ENCODE results near the gene KMO. TPM values are rescaled to one million over a fixed set of nuclear protein-coding genes. Genes with fewer than 3 reads are reported as not detected.

Gene KMO
- polyA plus RNA-seq (2012; ENCODE audit: missing spikeins), result 2.7 TPM

- FAIRE-seq, result no peak
- no peak for TF ChIP-seq TAF1 (IDR thresholded peaks at IDR 0.05; ENCODE audit: borderline replicate concordance, low read depth, low read length)
- no peak for TF ChIP-seq POLR2AphosphoS5 (IDR thresholded peaks at IDR 0.05; ENCODE audit: low read depth, low read length)
- TF ChIP-seq POLR2A (IDR thresholded peaks at IDR 0.05; ENCODE audit: low read depth, low read length), result no peak
- no peak for DNase-seq (ENCODE audit: insufficient read length)
Observed at GRCh38 chr1:241532162-241532531, at the start of gene KMO. Gene KMO (plus strand): TSS chr1:241532378. CDS start chr1:241532445, 67 bp downstream.

DNA sequence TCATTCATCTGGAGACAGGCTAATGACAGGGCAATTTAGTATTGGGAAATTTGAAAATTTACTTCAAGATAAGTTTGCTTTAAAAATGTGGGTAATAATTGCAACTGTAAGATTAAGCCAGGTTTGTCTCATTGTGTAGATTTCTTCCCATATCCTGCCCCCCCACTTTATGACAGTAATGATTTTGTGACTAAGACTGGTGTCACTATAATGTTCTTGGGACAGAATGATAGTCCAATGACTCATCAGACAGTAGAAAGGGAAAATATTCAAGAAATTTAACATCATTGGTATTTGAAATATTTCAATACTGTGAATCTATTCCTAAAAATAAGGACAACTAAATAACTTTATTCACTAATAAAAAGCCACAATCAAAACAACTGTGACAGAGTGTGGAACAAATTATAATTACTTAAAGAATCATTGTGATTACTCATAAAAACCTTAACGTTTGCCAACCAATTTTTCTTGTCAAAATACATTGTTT lies 49.4 kb upstream of the KMO start:
- no peak for FAIRE-seq
- no peak for TF ChIP-seq TAF1 (IDR thresholded peaks at IDR 0.05; ENCODE audit: borderline replicate concordance, low read depth, low read length)
- no peak for TF ChIP-seq POLR2AphosphoS5 (IDR thresholded peaks at IDR 0.05; ENCODE audit: low read depth, low read length)
- no peak for TF ChIP-seq POLR2A (IDR thresholded peaks at IDR 0.05; ENCODE audit: low read depth, low read length)
- no peak for DNase-seq (ENCODE audit: insufficient read length)

- no peak for DNase-seq (ENCODE audit: insufficient read length)
- FAIRE-seq, result peak; percentile 74
- TF ChIP-seq TAF1 (IDR thresholded peaks at IDR 0.05; ENCODE audit: borderline replicate concordance, low read depth, low read length) (no peak), POLR2A (IDR thresholded peaks at IDR 0.05; ENCODE audit: low read depth, low read length) (no peak), POLR2AphosphoS5 (IDR thresholded peaks at IDR 0.05; ENCODE audit: low read depth, low read length) (no peak)
Observed at GRCh38 chr1:241485145-241485544, 47.0 kb upstream of the KMO start.

GRCh38 chr1:241485554-241485992 lies 46.6 kb upstream of the KMO start:
- TF ChIP-seq POLR2A (IDR thresholded peaks at IDR 0.05; ENCODE audit: low read depth, low read length) (no peak), POLR2AphosphoS5 (IDR thresholded peaks at IDR 0.05; ENCODE audit: low read depth, low read length) (no peak), TAF1 (IDR thresholded peaks at IDR 0.05; ENCODE audit: borderline replicate concordance, low read depth, low read length) (no peak)
- DNase-seq (ENCODE audit: insufficient read length) (peak; percentile 5), FAIRE-seq (peak; percentile 92)

DNA sequence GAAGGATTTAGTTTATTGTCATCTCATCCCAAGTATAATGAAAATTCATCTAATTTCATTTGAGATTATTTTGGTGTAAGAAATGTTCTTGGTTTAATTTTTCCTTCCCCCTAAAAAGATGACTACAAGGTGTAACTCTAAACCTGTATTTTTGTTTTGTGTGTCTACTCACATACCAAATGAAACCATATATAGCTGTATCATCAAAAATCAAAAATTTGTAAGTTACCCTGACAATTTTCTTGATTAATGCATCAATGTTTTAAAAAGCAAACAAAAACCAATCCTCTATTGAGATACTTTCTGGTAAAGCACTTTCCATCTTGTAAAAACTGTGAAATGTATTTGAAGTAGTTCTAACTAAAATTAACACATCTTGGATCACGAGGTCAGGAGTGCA lies 43.4 kb upstream of the KMO start:
- no peak for TF ChIP-seq POLR2AphosphoS5 (IDR thresholded peaks at IDR 0.05; ENCODE audit: low read depth, low read length)
- no peak for TF ChIP-seq POLR2A (IDR thresholded peaks at IDR 0.05; ENCODE audit: low read depth, low read length)
- TF ChIP-seq TAF1 (IDR thresholded peaks at IDR 0.05; ENCODE audit: borderline replicate concordance, low read depth, low read length), result no peak
- DNase-seq (ENCODE audit: insufficient read length), result no peak
- FAIRE-seq, result no peak

DNA sequence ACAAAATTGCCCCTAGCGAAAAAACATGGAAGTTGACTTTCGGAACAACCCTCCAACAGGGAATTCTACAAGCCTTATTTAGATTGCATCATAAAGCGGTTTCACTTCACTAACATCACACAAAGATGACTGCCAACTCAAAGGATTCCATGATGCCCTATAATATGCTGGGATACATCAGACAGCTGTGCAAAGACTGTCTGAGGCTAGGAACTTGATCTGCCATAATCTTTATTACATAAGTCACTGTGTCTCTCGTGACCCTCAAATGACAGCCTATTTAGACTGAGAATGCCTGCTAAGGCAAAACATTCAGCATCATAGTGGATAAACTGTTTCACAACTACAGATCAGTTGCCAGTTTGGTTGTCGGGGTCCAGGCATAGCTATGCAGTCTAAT lies 36.4 kb upstream of the KMO start:
- no peak for FAIRE-seq
- no peak for TF ChIP-seq POLR2A (IDR thresholded peaks at IDR 0.05; ENCODE audit: low read depth, low read length)
- no peak for TF ChIP-seq TAF1 (IDR thresholded peaks at IDR 0.05; ENCODE audit: borderline replicate concordance, low read depth, low read length)
- TF ChIP-seq POLR2AphosphoS5 (IDR thresholded peaks at IDR 0.05; ENCODE audit: low read depth, low read length), result no peak
- no peak for DNase-seq (ENCODE audit: insufficient read length)

GRCh38 chr1:241499910-241500309 lies 32.3 kb upstream of the KMO start:
- no peak for TF ChIP-seq POLR2A (IDR thresholded peaks at IDR 0.05; ENCODE audit: low read depth, low read length)
- TF ChIP-seq TAF1 (IDR thresholded peaks at IDR 0.05; ENCODE audit: borderline replicate concordance, low read depth, low read length), result no peak
- TF ChIP-seq POLR2AphosphoS5 (IDR thresholded peaks at IDR 0.05; ENCODE audit: low read depth, low read length), result no peak
- no peak for FAIRE-seq
- no peak for DNase-seq (ENCODE audit: insufficient read length)

GRCh38 chr1:241503444-241503843 lies 28.7 kb upstream of the KMO start:
- FAIRE-seq, result no peak
- TF ChIP-seq POLR2AphosphoS5 (IDR thresholded peaks at IDR 0.05; ENCODE audit: low read depth, low read length) (no peak), POLR2A (IDR thresholded peaks at IDR 0.05; ENCODE audit: low read depth, low read length) (no peak), TAF1 (IDR thresholded peaks at IDR 0.05; ENCODE audit: borderline replicate concordance, low read depth, low read length) (no peak)
- DNase-seq (ENCODE audit: insufficient read length), result no peak

DNA sequence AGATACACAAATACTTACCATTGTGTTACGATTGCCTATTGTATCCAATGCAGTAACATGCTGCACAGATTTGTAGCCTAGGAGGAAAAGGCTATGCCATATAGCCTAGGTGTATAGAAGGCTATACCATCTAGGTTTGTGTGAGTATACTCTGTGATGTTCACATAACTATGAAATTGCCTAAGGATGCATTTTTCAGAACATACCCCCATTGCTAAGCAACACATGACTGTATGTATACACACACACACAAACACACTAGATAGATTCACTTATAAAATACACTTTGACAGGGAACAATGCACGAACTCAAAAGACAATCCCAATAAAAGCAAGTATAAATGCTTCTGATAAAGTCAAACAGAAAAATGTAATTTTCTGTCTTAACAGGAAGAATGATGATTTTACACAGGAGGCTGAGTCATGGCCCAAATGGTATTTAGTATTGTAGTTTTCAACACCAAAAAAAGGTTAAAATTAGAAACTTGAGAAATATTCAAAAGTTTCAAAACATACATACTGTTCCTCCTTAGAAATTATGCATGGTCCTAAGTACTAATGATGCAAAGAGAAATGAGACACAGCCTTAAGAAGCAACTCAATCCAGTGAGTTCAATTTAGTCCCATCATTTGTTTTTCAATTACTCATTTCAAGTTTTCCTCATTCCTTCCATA lies 24.9 kb upstream of the KMO start:
- no peak for FAIRE-seq
- no peak for TF ChIP-seq POLR2A (IDR thresholded peaks at IDR 0.05; ENCODE audit: low read depth, low read length)
- no peak for TF ChIP-seq TAF1 (IDR thresholded peaks at IDR 0.05; ENCODE audit: borderline replicate concordance, low read depth, low read length)
- no peak for TF ChIP-seq POLR2AphosphoS5 (IDR thresholded peaks at IDR 0.05; ENCODE audit: low read depth, low read length)
- DNase-seq (ENCODE audit: insufficient read length), result no peak

DNA sequence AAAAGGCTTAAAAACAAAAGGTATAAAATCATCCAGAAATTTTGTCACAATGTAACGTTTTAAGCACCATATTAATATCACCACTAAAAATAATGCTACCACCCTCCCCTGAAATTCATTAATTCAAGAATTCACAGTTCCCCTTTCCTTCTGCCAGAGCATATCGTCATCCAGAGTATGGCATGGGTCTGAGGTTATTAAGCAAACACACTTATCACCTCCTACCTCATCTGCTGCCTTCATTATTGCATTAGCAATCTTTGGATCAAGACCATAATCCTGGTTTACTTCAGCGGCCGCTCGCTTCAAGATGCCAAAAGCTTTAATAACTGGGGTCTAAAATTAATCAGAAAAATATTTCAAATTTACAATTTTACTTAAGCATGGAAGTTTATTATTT lies 18.8 kb upstream of the KMO start:
- DNase-seq (ENCODE audit: insufficient read length) (no peak), FAIRE-seq (no peak)
- no peak for TF ChIP-seq POLR2A (IDR thresholded peaks at IDR 0.05; ENCODE audit: low read depth, low read length)
- no peak for TF ChIP-seq TAF1 (IDR thresholded peaks at IDR 0.05; ENCODE audit: borderline replicate concordance, low read depth, low read length)
- no peak for TF ChIP-seq POLR2AphosphoS5 (IDR thresholded peaks at IDR 0.05; ENCODE audit: low read depth, low read length)

- DNase-seq (ENCODE audit: insufficient read length) (no peak), FAIRE-seq (peak; percentile 58)
- TF ChIP-seq POLR2A (IDR thresholded peaks at IDR 0.05; ENCODE audit: low read depth, low read length) (no peak), TAF1 (IDR thresholded peaks at IDR 0.05; ENCODE audit: borderline replicate concordance, low read depth, low read length) (no peak), POLR2AphosphoS5 (IDR thresholded peaks at IDR 0.05; ENCODE audit: low read depth, low read length) (no peak)
Observed at GRCh38 chr1:241518476-241519307, 13.5 kb upstream of the KMO start.

Data from GM12892 (cell line).